ENCODE measurements around the gene SLC46A3.

DNA sequence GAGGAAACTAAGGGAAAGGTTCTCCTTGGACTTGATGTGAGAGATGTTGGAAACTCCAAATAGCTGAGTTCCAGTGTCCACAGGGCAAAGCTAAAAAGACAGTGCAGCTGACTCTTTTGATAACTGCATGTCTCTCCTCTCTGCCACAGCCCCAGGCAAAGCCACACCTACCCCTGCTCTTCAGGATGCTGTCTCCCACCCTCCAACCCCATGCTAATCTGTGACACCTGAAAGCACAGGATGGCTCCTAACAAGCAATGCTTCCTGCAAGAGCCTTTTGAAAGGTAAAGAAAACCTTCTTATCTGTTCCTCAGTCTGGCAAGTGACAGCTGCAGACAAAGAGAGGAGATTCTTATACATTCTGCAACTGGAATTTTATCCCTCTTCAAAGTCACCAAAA, 14.5 kb downstream of the SLC46A3 start:
- TF ChIP-seq GATA2 (IDR thresholded peaks at IDR 0.05; ENCODE audit: low read depth, low read length) (no peak), GATA3 (IDR thresholded peaks at IDR 0.05; ENCODE audit: low read depth, low read length) (no peak)

Data from SH-SY5Y (cell line).